HG03135 (cell line): ENCODE measurements around the gene VEZF1.
A peak's percentile ranks its signal among the peaks of the same experiment; 100 is the strongest.

ENCODE experiments used
- ATAC-seq: cut with Tn5 transposase; IDR thresholded peaks from one replicate; pipeline ENCODE4 v1.9.1; 2021; ENCODE audit warnings: mild to moderate bottlenecking, moderate library complexity; ENCODE audit not compliant: unreplicated experiment

VEZF1 gene

GRCh38 chr17:57987581-57988300, at the start of gene VEZF1:
Gene VEZF1 (minus strand): TSS chr17:57988254. CDS start chr17:57988111, 143 bp downstream.
- peak; percentile 53 for ATAC-seq

- no peak for ATAC-seq
Measured at GRCh38 chr17:58032691-58033415, 44.8 kb upstream of the VEZF1 start.

- ATAC-seq: no peak
Measured at GRCh38 chr17:58028578-58028977, 40.5 kb upstream of the VEZF1 start.

- ATAC-seq: no peak
Measured at GRCh38 chr17:58020401-58020800, 32.3 kb upstream of the VEZF1 start.

GRCh38 chr17:58019521-58019920, 31.5 kb upstream of the VEZF1 start:
- no peak for ATAC-seq

GRCh38 chr17:58019039-58019438, 31.0 kb upstream of the VEZF1 start:
- ATAC-seq: no peak

- no peak for ATAC-seq
Measured at GRCh38 chr17:58010067-58010799, 22.2 kb upstream of the VEZF1 start.

GRCh38 chr17:58007781-58008706, 20.0 kb upstream of the VEZF1 start:
- peak; percentile 32 for ATAC-seq

GRCh38 chr17:58006924-58007780, 19.1 kb upstream of the VEZF1 start, which contains the start of gene SRSF1:
Gene SRSF1 (minus strand): TSS chr17:58007246. CDS start chr17:58007137, 109 bp downstream.
- ATAC-seq: peak; percentile 86

GRCh38 chr17:58006560-58006923, 18.5 kb upstream of the VEZF1 start:
- peak; percentile 14 for ATAC-seq

- ATAC-seq: no peak
Measured at GRCh38 chr17:58005728-58006559, 17.9 kb upstream of the VEZF1 start.

- ATAC-seq: no peak
Measured at GRCh38 chr17:58005031-58005727, 17.1 kb upstream of the VEZF1 start.

- no peak for ATAC-seq
Measured at GRCh38 chr17:58004060-58004459, 16.0 kb upstream of the VEZF1 start.

- no peak for ATAC-seq
Measured at GRCh38 chr17:58002973-58003372, 14.9 kb upstream of the VEZF1 start.

- no peak for ATAC-seq
Measured at GRCh38 chr17:58002154-58002948, 14.3 kb upstream of the VEZF1 start.

GRCh38 chr17:58001461-58002124, 13.5 kb upstream of the VEZF1 start:
- no peak for ATAC-seq

GRCh38 chr17:57999496-58000017, 11.5 kb upstream of the VEZF1 start:
- no peak for ATAC-seq
